ES-I3 (cell line): Measurements from ENCODE around the gene NCOA5.

Experiments used
- H3K36me3 ChIP-seq: 2 replicates; pipeline ENCODE4 v1.6.1; 2013; ENCODE audit warnings: mild to moderate bottlenecking, low read length, control low read depth, moderate library complexity; ENCODE audit not compliant: insufficient read depth
- H3K4me1 ChIP-seq: 2 replicates; pipeline ENCODE4 v1.6.1; 2013; ENCODE audit warnings: mild to moderate bottlenecking, control low read depth, low read length; ENCODE audit not compliant: insufficient read depth
- H3K9ac ChIP-seq: 2 replicates; pipeline ENCODE4 v1.6.1; 2013; ENCODE audit warnings: low read depth, mild to moderate bottlenecking, low read length, moderate library complexity
- H3K9me3 ChIP-seq: 2 replicates; pipeline ENCODE4 v1.6.1; 2013; ENCODE audit warnings: mild to moderate bottlenecking, low read length, moderate library complexity; ENCODE audit not compliant: control insufficient read depth, insufficient read depth

Gene NCOA5

GRCh38 chr20:46089417-46090388 lies at the start of gene NCOA5:
Gene NCOA5, minus strand, starts transcription at chr20:46089962. Its CDS starts 10,538 bp downstream, at chr20:46079424.
- Histone ChIP-seq H3K4me1 (peaks cover 8% of the 10 kb centered on the region; the same call in 1 of the 2 replicates), H3K9ac (peak within 1 kb of the TSS; percentile 99), H3K9me3 (no peaks in the 10 kb centered on the region), H3K36me3 (no peaks in the 10 kb centered on the region)

- Histone ChIP-seq H3K9me3 (no peaks in the 10 kb centered on the region), H3K4me1 (peaks cover 9% of the 10 kb centered on the region), H3K9ac (no peak overlapping the region)
These were observed 49.6 kb upstream of the NCOA5 start for GRCh38 chr20:46139266-46139889.

GRCh38 chr20:46137816-46138215 lies 48.1 kb upstream of the NCOA5 start:
- H3K9me3 ChIP-seq: no peaks in the 10 kb centered on the region
- no peak overlapping the region for H3K9ac ChIP-seq
- H3K4me1 ChIP-seq: peaks cover 11% of the 10 kb centered on the region
- H3K36me3 ChIP-seq: no peaks in the 10 kb centered on the region

More at GRCh38 chr20:46139266-46139889, 49.6 kb upstream of the NCOA5 start:
- H3K36me3 ChIP-seq: no peaks in the 10 kb centered on the region

GRCh38 chr20:46135856-46136633 lies 46.3 kb upstream of the NCOA5 start:
- H3K9me3 ChIP-seq: no peaks in the 10 kb centered on the region
- no peaks in the 10 kb centered on the region for H3K36me3 ChIP-seq
- H3K4me1 ChIP-seq: peaks cover 12% of the 10 kb centered on the region; the same call in 1 of the 2 replicates
- no peak overlapping the region for H3K9ac ChIP-seq

GRCh38 chr20:46134716-46135115 lies 45.0 kb upstream of the NCOA5 start:
- no peak overlapping the region for H3K9ac ChIP-seq
- H3K4me1 ChIP-seq: peaks cover 12% of the 10 kb centered on the region; the same call in 1 of the 2 replicates
- no peaks in the 10 kb centered on the region for H3K36me3 ChIP-seq
- H3K9me3 ChIP-seq: no peaks in the 10 kb centered on the region

- Histone ChIP-seq H3K4me1 (peaks cover 12% of the 10 kb centered on the region; the same call in 1 of the 2 replicates), H3K9me3 (no peaks in the 10 kb centered on the region), H3K9ac (no peak overlapping the region), H3K36me3 (no peaks in the 10 kb centered on the region)
These were observed 44.3 kb upstream of the NCOA5 start for GRCh38 chr20:46133886-46134654.

GRCh38 chr20:46132705-46133120 lies 43.0 kb upstream of the NCOA5 start:
- H3K36me3 ChIP-seq: no peaks in the 10 kb centered on the region
- H3K4me1 ChIP-seq: peaks cover 12% of the 10 kb centered on the region; the same call in 1 of the 2 replicates
- no peaks in the 10 kb centered on the region for H3K9me3 ChIP-seq
- no peak overlapping the region for H3K9ac ChIP-seq

- H3K9ac ChIP-seq: no peak overlapping the region
- H3K9me3 ChIP-seq: no peaks in the 10 kb centered on the region
- H3K36me3 ChIP-seq: no peaks in the 10 kb centered on the region
- peaks cover 10% of the 10 kb centered on the region; the same call in 1 of the 2 replicates for H3K4me1 ChIP-seq
These were observed 41.6 kb upstream of the NCOA5 start for GRCh38 chr20:46131396-46131795.

GRCh38 chr20:46130534-46130933 lies 40.8 kb upstream of the NCOA5 start:
- no peak overlapping the region for H3K9ac ChIP-seq
- no peaks in the 10 kb centered on the region for H3K9me3 ChIP-seq
- no peaks in the 10 kb centered on the region for H3K36me3 ChIP-seq
- peaks cover 3% of the 10 kb centered on the region; the same call in 1 of the 2 replicates for H3K4me1 ChIP-seq

- Histone ChIP-seq H3K36me3 (no peaks in the 10 kb centered on the region), H3K4me1 (peaks cover 3% of the 10 kb centered on the region; the same call in 1 of the 2 replicates), H3K9me3 (no peaks in the 10 kb centered on the region), H3K9ac (no peak overlapping the region)
These were observed 40.3 kb upstream of the NCOA5 start for GRCh38 chr20:46129955-46130481.

GRCh38 chr20:46128310-46129151 lies 38.8 kb upstream of the NCOA5 start:
- H3K9ac ChIP-seq: no peak overlapping the region
- H3K9me3 ChIP-seq: no peaks in the 10 kb centered on the region
- peaks cover 3% of the 10 kb centered on the region; the same call in 1 of the 2 replicates for H3K4me1 ChIP-seq
- H3K36me3 ChIP-seq: no peaks in the 10 kb centered on the region

GRCh38 chr20:46127396-46128010 lies 37.7 kb upstream of the NCOA5 start:
- Histone ChIP-seq H3K9me3 (no peaks in the 10 kb centered on the region), H3K9ac (no peak overlapping the region), H3K4me1 (no peaks in the 10 kb centered on the region)

More at GRCh38 chr20:46127396-46128010, 37.7 kb upstream of the NCOA5 start:
- no peaks in the 10 kb centered on the region for H3K36me3 ChIP-seq
